LNCaP clone FGC (cell line): ENCODE results near the gene ZPBP2.

Source experiments
- DNase-seq: peaks from one replicate; pipeline ENCODE4 v3.0.0-alpha.2; 2011; ENCODE audit warnings: low read depth
- H3K4me3 ChIP-seq: 2 replicates; pipeline ENCODE4 v1.5.1; 2011; ENCODE audit warnings: mild to moderate bottlenecking, low read depth, low read length, control low read depth
- CTCF ChIP-seq: IDR thresholded peaks from 2 replicates; pipeline ENCODE4 v1.5.1; 2012; ENCODE audit warnings: mild to moderate bottlenecking; ENCODE audit not compliant: control insufficient read depth, insufficient read depth; ENCODE audit errors: extremely low read depth

Gene ZPBP2

GRCh38 chr17:39913989-39914388 is 46.0 kb downstream of the ZPBP2 start:
- no peak for TF ChIP-seq CTCF
- DNase-seq: no peak

GRCh38 chr17:39915559-39915958 is 47.6 kb downstream of the ZPBP2 start:
- no peak for DNase-seq
- TF ChIP-seq CTCF: no peak
- no peak overlapping the region for H3K4me3 ChIP-seq

More at GRCh38 chr17:39913989-39914388, 46.0 kb downstream of the ZPBP2 start:
- no peak overlapping the region for H3K4me3 ChIP-seq

DNA sequence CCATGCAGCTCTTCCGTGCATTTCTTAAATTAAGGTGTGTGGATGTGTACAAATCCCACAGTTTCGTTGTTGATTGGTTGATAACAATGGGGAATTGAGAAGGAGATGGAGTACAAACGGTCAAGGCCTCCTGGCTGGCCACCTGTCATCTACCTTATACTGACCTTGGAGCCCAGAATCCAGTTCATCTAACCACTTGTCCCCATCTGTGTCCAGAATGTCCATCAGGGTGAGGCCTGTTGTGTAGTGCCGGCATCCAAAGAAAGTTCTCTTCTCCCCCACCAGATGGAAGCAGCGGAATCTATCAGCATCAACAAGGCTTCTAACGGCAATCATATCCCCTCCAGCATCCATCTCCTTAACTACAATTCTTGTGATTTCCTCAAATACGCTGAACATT is 48.9 kb downstream of the ZPBP2 start:
- TF ChIP-seq CTCF: no peak
- DNase-seq: no peak
- no peak overlapping the region for H3K4me3 ChIP-seq

DNA sequence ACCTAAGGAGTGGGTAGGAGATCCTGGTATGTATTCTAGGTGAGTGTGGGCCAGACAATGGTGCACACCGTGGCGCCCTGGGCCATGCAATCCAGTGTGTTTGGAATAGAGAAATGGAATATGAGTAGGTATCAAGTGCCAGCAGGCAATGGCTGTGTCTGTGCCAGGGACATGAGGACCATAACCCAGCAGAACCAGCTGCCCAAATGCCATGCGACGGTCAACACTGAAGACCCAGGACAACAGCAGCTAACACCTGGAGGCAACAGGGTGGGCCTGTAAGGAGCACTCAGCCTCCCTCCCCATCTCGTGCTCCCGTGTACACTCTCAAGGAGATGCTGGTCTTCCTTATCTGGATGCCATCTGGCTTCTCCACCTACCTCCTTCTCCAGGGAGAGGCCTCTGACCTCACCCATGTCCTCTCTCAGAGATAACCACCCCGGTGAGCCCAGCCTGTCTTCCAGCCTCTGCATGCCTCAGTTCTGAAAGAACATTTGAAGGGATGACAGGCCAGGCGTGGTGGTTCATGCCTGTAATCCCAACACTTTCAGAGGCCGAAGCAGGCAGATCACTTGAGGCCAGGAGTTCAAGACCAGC is 51.2 kb downstream of the ZPBP2 start:
- TF ChIP-seq CTCF: no peak
- no peak overlapping the region for H3K4me3 ChIP-seq
- no peak for DNase-seq

- TF ChIP-seq CTCF: no peak
- no peak for DNase-seq
Observed at GRCh38 chr17:39920218-39921210, 52.5 kb downstream of the ZPBP2 start.

GRCh38 chr17:39921323-39921722 is 53.3 kb downstream of the ZPBP2 start:
- TF ChIP-seq CTCF: no peak
- no peak for DNase-seq
- H3K4me3 ChIP-seq: no peak overlapping the region

More at GRCh38 chr17:39920218-39921210, 52.5 kb downstream of the ZPBP2 start:
- no peak overlapping the region for H3K4me3 ChIP-seq
